ENCODE results near the gene CANT1.
A peak's percentile ranks its signal among the peaks of the same experiment; 100 is the strongest.
"Not testable (repeated sequence)": the region's sequence is repeated elsewhere in the genome, so short reads cannot be mapped to it uniquely, and the experiment has no call there.

Gene CANT1

DNA sequence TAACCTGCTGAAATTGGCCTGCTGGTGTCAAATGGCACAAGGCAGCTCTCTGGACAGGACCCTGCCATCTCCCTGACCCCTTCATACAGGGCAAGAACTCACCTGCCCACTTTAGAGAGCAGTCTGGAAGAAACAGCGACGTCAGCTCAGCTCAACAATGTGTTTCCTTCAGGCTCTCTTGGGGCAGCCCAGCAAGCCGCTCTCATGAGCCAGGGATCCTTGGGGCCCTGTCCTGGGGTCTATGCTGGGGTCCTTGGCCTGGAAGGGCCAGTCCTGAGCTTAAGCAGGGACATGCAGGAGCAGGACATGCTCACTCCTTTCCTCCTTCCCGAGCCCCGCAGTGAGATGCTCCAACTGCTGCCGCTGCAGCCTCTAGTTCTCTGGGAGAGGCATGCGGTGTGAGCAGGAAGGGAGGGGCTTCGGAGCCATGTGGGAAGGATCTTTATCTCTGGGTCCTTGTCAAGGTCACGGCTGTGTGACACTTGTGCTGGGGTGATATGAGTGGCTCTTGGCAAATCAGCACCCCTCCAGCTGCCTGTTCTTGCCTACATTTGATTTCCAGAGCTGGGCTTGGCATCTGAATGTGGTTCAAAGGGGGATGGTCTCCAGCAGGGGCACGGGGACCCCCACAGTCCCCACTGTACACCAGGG lies 17.8 kb upstream of the CANT1 start:
- DNase-seq = no peak

DNA sequence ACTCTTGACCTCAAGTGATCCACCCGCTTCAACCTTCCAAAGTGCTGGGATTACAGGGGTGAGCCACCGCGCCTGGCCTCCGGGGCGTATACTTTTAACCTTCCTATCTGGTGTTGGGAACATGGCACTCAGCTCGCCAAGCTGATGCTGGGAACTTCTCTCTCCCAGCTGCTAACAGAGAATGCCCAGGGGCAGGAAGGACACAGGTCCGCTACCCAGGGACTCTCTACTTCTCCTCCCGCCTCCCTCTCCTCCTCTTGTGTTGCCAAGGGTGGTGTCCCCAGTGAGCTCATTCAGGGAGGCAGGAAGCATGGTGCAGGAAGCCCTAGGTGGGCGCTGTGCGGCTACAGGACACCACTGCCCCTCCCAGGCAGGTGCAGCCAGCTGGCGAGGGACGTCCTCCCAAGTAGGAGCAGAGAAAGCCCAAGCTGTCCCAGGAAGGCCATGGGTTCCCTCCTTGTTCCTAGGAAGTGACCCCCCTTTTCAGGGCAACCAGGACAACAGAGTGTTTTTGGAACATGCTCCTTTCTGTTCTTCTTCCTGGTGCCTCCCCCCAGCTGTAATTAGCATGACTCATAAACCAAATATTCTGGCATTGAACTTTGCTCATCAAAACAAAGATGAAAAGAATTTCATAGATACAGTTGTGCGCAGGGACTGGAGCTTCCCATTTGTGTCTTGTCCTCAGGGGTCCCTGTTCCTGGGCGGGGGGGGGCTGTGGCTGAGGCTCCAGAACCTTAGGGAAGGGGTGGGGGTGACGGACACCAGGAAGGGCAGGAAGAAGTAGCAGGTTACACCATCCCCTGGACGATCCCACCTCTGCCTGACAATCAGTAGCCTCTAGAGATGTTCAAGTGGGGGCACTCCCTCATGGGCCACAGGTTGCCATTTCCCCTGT lies 17.1 kb upstream of the CANT1 start:
- DNase-seq = no peak

DNA sequence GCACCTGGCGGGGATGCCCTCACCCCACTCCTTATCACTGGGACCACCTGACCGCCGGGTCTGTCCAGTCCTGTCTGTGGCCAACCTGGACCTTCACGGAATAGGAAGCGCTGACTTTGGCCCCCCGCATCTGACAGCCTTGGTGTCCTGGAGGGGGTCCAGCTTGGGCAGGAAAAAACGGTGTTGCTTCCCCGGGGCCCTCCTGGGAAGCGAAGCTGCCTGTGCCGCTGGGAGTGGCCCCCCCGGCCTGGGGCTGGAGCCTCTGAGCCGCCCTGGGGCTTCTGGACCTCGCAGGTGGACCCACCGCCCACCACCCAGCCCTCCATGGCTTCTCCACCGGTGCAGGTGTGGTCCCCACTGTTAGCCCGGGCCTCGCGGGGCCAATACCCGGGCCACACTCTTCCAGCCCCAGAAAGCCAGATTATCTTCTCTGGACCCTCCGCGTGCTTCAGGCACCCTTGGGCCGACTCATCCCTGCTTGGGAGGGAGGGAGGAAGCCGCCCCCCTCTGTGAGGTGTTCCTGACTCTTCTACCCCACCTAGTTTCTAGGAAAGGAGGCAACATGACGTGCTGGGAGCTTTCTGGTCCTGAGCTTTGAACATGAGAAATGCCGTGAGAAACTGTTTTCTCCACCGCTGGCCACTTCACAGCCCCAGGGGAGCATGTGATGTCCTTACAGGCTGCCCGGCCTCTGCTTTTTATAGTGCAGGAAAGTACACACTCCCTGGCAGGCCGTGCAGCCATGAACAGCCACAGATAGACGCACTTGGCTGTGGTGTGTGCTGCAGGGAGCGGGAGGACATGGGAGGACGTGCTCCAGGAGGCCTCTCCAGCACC lies 15.6 kb upstream of the CANT1 start:
- no peak for DNase-seq

DNA sequence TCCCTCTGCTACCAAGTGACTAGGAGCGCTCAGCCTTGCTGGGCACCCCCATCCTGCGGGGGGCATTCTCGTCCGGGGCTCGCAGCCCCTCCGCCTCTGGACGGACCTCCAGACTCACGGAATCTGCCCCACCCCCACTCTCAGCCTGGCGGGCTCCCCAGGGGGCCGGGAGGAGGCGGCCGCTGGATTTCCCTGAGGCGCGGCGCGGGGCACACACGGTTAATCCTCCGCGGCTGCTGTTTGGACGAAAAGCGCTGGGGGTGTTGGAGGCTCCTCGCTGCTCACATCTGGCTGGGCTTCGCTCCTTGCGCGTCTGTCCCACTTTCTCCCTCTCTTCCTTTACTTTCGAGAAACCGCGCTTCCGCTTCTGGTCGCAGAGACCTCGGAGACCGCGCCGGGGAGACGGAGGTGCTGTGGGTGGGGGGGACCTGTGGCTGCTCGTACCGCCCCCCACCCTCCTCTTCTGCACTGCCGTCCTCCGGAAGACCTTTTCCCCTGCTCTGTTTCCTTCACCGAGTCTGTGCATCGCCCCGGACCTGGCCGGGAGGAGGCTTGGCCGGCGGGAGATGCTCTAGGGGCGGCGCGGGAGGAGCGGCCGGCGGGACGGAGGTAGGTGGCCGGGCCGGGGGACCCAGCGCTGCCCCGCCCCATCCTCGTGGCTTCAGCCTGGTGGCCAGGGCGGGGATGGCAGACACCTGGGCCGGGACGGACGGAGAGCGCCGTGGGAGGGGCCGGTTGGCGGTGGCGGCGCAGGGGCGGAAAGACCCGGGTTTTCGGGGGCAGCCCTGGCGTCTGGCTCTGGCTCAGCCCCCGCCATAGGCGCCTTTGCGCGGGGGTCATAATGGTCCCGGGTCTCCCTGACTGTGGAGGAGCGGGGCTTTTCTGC lies 14.6 kb upstream of the CANT1 start, which contains the start of gene C1QTNF1:
Gene C1QTNF1 (plus strand): TSS at position 284 of the 886 bp plus-strand sequence. CDS start 19,800 bp downstream, outside the sequence.
- peak; percentile 29 for DNase-seq

DNA sequence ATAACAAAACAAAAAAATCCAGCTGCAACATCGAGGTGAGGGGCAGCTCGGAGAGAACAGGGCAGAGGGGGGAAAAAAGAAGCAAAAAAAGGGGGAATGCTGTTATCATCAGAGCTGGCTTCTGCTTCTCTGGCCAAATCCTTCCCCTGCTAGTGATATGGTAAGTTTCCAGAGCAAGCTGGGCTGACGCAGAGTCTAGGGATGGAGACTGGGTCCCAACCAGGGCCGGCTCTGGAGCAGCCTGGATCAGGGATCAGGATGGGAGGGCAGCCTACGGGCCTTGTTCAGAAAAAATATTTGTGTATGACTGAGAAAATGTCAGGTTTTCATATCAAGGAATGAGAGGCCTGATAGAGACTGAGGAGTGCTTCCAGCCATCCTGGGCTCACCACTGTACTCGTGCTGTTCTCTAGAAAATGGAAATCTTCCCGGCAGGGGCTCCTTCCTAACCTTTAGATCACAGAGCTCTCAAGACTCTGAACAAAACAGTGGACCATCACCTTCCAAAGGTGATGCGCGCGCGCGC lies 13.7 kb upstream of the CANT1 start:
- DNase-seq = no peak

DNA sequence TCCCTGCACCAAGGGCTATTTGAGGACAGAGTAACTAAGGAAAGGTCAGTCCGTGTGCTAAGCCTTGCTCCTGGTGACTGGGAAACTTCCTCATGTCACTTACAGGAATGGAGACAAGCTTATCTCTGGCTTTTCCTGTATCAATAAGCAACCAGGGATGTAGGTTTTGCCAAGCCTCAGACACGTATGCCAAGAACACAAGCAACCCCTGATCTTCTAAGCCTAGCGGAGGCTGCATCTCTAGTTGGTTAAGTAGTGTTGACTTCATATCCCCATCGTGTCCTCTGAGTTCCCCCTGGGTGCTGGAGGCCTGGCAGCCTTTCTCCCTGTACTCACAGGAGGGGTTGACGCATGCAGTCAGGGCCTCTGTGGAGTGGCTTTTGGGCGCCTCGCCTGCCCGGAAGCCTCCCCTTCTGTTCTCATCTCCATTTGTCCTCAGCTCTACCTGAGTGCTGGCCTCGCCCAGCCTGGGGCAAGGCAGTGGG lies 13.0 kb upstream of the CANT1 start:
- DNase-seq = no peak

DNA sequence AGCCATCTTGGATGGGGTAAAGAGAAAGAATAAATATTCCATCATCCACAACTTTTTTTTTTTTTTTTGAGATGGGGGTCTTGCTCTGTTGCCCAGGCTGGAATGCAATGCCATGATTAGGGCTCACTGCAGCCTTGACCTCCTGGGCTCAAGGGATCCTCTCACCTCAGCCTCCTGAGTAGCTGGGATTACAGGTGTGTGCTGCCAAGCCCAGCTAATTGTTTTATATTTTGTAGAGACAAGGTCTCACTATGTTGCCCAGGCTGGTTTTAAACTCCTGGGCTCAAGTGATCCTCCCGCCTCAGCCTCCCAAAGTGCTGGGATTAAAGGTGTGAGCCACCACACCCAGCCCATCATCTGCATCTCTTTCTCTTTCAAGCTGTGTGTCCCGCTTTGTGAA lies 12.4 kb upstream of the CANT1 start:
- DNase-seq = not testable (repeated sequence)

DNA sequence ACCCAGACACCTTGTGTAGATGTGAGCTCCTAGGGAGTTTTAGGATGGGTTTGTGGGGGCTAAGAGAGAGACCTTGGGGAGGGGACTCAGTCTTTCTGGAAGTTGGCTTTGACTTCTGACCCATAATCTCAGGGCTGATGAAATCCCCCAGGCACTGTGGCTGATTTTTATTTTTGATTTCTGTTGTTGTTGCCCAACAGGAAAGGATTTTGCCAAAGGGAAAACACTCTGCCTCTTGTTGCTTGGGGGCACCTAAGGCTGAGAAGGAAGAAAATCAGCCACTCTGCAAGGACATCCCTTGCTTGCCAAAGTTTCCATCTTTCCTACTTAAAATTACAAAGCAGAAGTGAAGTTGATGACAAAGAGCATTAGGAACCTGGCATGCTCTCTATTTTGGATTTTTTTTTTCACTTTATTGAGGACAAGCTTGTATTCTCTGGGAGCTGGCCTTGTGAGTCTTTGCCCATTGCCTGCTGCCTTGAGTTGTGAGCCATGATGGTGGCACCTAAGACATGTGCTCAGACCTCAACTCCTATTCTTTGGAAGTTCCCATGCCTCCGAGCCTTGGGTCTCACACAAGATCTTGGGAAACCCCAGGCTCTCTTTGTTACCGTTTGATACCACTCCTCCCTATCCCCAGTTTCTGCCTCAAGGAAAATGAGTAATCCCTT lies 11.2 kb upstream of the CANT1 start:
- no peak for DNase-seq

DNA sequence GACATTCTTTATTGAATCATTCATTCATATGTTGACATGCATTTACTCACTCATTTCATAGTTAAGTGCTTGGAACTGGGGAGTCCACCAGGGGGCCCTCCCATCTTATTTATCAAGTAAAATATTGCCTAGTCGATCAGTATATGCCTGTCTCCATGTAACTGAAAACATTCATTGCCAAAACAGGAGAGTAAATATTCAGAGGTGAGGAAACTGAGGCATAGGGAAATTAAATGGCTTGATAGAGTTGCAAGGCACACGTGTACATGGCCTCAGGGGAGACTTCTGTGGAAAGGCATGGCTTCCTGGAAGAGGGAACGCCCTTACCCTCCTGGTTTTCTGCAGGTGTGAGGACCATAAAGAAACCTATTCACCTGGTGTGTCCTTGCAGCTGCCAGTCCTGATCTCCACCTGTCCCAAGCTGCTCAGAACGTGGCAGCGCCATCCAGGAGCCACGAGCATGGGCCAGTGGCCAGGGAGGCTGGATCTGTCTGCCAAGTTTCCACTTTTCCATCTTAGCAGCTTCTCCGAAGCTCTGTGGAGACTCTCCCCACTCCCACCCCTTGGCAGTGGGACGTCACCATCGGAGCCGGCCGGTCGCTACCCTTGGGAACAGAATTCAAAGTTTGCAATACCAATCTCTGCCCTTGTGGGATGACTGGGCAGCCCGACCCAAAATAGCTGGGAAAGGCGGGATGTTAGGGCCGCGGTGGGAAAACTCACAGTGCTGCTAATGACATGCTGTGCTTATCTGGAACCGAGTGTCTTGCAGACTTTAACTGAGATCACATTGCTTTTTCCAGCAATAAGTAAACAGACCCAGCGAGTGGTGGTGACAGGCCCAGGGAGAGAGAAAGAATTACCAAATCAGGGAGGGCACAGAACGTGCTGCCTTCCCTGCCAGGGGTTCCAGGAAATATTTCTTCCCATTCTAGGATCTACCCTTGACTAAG lies 10.3 kb upstream of the CANT1 start:
- DNase-seq = peak; percentile 61

DNA sequence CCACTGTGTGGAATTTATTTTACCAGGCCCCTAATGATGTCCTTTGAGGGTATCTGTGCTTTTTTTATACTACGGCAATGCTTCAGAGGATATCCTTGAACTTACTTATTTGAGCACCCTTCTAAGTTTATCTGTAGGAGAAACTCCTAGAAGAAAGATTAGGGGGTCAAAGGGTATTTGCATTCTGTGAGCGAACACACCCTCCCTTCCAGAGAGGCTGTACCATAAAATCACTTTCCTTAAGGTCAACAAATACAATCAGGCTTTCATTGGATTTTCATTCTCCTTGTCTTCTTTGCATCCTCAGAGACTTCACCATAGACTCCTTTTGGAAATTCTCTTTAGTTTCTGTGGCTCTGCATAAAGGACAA lies 9.7 kb upstream of the CANT1 start:
- DNase-seq = no peak

DNA sequence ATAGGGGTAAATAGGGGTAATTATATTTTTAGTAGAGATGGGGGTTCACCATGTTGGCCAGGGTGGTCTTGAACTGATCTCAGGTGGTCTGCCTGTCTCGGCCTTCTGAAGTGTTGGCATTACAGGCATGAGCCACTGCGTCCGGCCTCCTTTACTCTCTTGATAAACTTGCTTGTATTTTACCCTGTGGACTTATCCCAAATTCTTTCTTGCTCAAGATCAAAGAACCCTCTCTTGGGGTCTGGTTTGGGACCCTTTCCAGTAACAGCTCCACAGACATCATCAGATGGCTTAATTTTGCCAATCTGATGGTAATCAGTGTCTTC lies 8.8 kb upstream of the CANT1 start:
- no peak for DNase-seq

DNA sequence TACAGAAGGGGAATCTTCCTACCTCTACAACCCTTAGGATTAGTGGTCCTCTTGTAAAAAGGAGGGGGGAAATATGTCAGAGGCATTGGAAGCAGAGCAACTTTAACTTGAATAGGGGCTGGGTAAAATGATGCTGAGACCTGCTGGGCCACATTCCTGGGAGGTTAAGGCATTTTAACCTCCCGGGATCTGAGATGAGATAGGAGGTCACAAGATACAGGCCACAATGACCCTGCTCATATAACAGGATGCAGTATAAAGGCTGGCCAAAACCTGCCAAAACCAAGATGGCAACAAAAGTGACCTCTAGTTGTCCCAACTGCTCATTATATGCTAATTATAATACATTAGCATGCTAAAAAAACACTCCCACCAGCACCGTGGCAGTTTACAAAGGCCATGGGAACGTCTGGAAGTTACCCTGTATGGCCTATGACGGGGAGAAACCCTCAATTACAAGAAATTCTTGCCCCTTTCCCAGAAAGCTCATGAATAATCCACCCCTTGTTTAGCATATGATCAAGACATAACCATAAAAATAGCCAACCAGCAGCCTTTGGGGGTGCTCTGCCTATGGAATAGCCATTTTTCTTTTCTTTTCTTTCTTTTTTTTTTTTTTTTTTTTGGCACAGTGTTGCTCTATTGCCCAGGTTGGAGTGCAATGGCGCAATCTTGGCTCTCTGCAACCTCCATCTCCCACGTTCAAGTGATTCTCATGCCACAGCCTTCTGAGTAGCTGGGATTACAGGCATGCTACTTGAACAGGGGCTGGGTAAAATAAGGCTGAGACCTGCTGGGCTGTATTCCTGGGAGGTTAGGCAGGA lies 8.2 kb upstream of the CANT1 start:
- no peak for DNase-seq

DNA sequence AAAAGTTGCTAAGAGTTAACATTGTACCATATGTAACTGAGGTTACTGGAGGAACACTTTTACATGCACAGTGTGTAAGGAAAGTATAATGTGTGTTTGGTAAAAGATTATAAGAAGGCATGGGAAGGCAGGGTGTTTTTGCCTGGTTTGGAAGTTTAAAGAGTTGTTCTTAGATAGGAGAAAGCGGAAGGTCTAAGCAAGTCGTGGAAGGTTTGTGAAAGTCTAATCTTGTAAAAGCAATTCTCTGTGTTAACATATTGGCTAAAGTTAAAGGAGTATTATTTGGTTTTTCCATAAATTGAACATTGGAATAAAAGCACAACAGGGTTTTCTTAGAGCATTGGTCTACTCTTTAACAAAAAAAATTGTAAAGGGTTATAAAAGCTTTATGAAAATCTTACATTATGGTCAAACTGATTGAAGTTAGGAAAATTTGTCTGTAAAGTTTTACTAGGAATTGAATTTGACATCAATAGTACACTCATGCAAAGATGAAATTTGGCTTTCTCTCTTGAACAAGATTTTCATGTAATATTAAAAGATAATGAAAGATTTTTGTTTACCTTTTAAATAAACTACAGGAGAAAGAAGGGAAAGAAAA lies 4.7 kb upstream of the CANT1 start:
- DNase-seq = no peak

DNA sequence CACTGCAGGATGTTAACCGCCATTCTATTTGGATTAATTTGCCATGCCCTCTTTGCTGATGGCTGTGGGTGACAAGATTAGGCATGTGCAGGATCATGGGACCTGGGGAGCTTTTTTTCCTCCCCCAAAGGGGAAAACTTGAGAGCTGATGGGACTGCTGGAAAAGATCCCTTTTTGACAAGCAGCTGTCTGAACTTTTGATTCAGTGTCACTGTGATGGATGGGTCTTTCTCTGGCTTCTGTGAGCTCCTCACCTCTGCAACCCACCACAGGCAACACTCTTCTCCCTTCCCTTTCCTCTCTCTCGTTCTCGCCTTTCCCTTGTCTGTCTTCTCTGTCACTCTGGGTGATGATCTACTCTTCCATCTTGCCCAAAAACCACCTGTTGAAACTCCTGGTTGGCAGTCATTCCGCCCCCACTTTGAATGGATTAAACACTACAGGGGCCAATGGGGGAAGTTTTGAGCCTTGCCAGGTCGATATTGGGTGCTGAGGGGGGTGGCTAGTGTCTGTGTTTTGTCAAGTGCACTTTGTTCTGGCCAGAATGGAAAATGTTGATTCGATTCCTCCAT lies 3.1 kb upstream of the CANT1 start:
- DNase-seq = no peak

DNA sequence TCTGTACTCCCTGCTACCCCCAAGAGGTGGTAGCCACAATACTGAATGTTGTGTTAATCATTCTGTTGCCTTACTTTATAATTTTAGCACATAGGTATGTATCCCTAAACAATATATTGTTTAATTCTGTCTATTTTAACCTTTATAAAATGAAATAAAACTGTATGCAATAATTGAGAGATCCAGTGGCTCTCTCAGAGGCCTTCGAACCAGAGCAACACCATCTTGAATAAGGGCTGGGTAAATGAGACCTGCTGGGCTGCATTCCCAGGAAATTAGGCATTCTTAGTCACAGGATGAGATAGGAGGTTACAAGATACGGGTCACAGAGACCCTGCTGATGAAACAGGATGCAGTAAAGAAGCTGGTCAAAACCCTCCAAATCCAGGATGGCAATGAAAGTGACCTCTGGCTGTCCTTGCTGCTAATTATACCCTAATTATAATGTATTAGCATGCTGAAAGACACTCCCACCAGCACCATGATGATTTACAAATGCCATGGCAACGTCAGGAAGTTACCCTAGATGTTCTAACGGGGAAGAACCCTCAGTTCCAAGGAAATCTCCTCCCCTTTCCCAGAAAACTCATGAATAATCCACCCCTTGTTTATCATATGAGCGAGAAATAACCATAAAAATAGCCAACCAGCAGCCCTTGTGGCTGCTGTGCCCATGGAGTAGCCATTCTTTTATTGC lies 2.0 kb upstream of the CANT1 start:
- DNase-seq = no peak

DNA sequence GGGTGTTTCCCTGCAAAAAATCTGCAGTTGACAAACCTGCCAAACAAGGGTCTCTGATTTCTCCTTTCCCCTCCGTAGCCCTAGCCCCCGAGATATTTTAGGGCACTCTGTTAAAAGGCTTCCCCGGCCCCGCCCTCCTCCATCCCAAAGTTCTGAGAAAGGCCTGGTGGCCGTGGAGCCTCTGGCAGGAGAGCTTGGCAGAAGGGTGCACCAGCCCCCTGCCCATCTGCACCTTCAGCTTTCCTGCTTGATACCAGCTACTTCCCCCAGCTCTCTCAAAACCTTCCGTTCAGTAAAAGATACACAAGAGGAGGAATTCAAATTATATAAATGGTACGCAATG lies 711 bp upstream of the CANT1 start:
- no peak for DNase-seq

DNA sequence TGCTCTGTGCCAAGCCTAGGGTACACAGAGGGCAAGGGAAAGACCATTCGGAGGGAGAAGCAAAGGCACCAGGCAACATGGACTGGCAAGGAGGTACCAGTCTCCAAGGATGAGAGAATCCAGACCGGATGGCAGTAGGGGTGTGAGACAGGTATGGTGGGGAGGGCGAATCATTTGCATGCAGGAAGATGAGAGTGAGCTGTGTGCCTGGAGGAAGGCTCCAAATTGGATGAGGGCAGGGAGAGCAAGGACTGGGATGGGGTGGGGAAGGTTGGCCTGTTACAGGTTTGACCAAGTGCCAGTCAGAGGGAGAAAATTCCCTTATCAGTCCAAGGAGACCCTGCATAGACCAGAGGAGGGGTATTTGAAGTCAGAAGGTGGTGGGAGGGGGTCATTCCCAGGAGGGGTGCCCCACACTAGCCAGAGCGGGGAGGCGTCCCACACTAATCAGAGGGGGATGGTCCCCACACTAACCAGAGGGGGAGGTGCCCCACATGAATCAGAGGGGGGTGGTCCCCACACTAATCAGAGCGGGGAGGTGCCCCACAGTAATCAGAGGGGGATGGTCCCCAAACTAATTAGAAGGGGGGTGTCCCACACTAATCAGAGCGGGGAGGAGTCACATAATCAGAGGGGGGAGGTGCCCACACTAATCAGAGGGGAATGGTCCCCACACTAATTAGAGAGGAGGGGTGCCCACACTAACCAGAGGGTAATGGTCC lies 737 bp downstream of the CANT1 start:
- no peak for DNase-seq
